Fibroblast of skin of right quadriceps (primary cell): ENCODE results near the gene SRI.
"Not testable (repeated sequence)": the region's sequence is repeated elsewhere in the genome, so short reads cannot be mapped to it uniquely, and the experiment has no call there.

ENCODE experiments used
- DNase-seq: peaks from one replicate; pipeline ENCODE4 v3.0.0-alpha.2; 2013

SRI gene

GRCh38 chr7:88219781-88220747 lies at the start of gene SRI:
Gene SRI (minus strand): TSS chr7:88220038. CDS start chr7:88220026, 12 bp downstream.
- peak; percentile 84 for DNase-seq

DNA sequence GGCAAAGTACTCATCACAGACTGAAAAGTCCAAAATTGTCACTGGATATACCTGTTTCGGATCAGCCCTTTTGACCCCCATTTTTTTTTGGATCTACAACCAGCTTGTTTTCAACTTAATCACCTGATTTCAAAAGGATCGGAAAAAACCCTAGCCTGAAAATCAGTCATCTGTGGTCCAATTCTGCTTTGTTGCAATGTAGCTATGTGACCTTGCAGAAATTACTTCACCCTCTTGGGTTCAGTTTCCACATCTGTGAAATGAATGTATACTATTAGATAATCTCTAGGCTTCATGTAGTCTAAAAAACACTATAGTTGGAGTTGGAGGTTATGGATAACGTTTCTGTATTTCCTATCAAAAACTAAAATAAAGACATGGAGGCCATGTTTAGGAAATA lies 49.7 kb upstream of the SRI start:
- DNase-seq = no peak

- DNase-seq = no peak
These were observed 49.0 kb upstream of the SRI start for GRCh38 chr7:88268858-88269257.

GRCh38 chr7:88268051-88268450 lies 48.2 kb upstream of the SRI start:
- DNase-seq = no peak

DNA sequence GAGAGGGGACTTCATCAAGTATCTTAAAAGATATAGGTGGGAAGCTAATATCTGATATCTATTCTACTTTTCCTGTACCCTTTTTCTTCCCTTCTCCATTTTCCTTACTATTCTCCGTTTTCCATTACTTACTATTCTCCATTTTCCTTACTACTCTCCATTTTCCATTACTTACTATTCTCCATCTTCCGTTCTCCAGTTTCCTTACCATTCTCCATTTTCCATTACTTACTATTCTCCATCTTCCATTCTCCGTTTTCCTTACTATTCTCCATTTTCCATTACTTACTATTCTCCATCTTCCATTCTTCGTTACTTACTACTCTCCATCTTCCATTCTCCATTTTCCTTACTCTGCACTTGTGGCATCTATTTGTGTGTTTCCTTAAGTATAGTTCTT lies 47.6 kb upstream of the SRI start:
- DNase-seq = no peak

- not testable (repeated sequence) for DNase-seq
These were observed 45.1 kb upstream of the SRI start for GRCh38 chr7:88264987-88265386.

DNA sequence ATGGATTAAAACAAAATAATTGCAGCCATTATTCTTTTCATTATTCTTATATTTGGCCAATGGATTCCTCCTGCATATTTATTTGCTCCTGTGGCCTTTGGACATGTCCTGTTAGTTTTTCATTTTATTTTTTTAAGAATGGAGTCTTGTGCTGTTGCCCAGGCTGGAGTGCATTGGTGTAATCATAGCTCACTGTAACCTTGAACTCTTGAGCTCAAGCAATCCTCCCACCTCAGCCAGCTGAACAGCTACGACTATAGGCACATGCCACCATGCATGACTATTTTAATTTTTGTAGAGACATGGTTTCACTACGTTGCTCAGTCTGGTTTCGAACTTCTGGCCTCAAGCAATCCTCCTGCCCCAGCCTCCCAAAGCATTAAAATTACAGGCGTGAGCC lies 42.7 kb upstream of the SRI start:
- DNase-seq = no peak

- no peak for DNase-seq
These were observed 40.9 kb upstream of the SRI start for GRCh38 chr7:88260719-88261118.

GRCh38 chr7:88259656-88260380 lies 40.0 kb upstream of the SRI start:
- no peak for DNase-seq

- not testable (repeated sequence) for DNase-seq
These were observed 38.5 kb upstream of the SRI start for GRCh38 chr7:88258296-88258695.

GRCh38 chr7:88256906-88257305 lies 37.1 kb upstream of the SRI start:
- no peak for DNase-seq

- peak; percentile 1 for DNase-seq
These were observed 35.0 kb upstream of the SRI start for GRCh38 chr7:88254721-88255424.

DNA sequence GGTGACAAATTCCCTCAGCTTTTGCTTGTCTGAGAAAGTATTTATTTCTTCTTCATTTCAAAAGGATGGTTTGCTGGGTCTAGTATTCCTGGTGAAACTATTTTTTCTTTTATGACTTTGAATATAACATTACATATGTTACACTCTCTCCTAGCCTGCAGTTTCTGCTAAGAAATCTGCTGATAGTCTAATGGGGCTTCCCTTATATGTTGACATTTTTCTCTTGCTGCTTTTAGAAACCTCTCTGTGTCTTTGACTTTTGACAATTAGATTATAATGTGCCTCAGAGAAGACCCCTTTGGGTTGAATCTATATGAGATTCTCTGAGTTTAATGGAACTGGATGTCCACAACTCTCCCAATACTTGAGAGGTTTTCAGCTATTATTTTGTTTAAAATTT lies 33.8 kb upstream of the SRI start:
- no peak for DNase-seq

DNA sequence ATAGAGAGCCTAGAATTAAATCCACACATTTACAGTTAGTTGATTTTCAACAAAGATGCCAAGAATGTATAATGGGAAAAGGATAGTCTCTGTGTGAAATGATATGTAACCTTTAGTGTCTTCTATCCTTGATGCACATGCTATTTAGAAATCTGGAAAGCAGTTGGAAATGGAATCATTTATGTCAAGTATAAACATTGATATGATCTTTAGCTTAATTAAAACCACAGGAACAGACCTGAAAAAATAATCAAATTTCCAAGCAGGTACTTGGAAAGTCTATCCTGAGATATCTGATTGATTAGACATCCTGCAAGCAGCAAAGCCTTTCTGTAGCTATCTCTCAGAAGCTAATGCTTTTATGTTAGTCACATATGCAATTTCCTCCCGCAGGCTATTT lies 24.4 kb upstream of the SRI start:
- no peak for DNase-seq

GRCh38 chr7:88243345-88243909 lies 23.6 kb upstream of the SRI start:
- DNase-seq = peak; percentile 30

- DNase-seq = no peak
These were observed 20.0 kb upstream of the SRI start for GRCh38 chr7:88239852-88240251.

- no peak for DNase-seq
These were observed 14.0 kb upstream of the SRI start for GRCh38 chr7:88233828-88234227.

DNA sequence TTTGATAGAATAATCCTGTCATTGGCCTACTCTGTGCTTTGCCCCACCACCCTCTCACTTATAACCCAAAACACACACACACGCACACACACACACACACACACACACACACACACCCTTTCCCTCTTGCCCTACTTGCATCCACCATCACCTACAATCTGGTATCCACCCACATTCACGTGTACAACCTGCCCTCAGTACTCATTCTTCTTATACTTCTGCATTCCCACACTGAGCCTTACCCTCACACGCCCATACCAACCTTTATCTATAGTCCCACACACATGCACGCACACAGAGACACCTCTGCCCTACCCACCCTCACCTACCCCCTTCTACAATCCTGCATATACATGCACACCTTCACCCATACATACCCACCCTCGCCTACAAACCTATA lies 10.8 kb upstream of the SRI start:
- DNase-seq = no peak

DNA sequence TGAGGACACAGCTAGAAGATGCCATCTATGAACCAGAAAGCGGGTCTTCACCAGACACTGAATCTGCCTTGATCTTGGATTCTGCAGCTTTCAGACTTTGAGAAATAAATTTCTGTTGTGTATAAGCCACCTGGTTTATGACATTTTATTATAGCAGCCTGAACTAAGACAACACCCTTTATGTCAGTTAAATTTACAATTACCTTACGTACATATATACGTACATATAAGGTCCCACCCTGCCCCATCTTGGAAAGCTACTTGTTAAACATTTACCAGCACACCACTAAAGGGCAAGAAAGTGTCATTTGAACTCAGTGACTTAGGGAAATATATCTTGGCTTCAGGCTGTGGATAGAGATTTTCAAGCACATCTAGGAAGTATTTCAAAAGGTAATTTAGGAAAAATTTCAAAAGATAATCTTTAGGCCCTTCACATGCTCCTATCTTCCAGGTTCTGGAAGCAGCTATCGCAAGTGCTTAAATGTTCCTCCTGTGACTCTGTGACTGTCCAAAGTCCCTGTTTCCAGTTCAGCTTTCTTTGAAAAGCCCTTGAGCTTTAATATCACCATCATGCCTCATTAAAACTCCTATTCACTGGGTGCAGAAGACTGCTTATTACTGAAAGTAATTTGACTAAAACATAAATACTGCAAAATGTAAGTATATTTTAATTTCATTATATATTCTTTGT lies 9.6 kb upstream of the SRI start:
- no peak for DNase-seq

DNA sequence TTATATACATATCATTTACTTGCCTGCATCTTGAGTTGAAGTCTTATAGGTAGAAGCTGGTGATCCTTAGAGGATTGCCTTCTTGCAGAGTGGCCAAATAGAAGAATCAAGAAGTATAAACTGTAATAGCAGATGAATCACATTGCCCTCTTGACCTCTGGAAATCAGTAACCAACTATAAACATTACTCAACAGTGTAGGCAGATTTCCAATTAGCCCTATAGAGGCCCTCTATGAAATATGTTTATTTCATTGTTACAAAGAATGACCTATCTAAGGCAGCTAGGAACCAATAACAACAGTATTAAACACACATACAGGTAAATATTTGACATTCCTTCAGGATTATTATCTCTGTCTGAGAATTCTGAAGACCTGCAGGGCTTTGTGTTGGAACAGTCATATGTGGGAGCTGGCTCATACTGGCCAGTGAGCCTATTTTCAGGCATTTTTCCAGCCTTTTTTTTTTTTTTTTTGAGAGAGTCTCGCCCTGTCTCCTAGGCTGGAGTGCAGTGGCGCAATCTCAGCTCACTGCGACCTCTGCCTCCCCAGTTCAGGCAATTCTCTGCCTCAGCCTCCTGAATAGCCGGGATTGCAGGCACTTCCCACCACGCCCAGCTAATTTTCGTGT lies 7.2 kb upstream of the SRI start:
- peak; percentile 68 for DNase-seq

- DNase-seq = no peak
These were observed 6.4 kb upstream of the SRI start for GRCh38 chr7:88226201-88226600.
